ENCODE measurements around the gene IL1RAPL1.

IL1RAPL1 gene

DNA sequence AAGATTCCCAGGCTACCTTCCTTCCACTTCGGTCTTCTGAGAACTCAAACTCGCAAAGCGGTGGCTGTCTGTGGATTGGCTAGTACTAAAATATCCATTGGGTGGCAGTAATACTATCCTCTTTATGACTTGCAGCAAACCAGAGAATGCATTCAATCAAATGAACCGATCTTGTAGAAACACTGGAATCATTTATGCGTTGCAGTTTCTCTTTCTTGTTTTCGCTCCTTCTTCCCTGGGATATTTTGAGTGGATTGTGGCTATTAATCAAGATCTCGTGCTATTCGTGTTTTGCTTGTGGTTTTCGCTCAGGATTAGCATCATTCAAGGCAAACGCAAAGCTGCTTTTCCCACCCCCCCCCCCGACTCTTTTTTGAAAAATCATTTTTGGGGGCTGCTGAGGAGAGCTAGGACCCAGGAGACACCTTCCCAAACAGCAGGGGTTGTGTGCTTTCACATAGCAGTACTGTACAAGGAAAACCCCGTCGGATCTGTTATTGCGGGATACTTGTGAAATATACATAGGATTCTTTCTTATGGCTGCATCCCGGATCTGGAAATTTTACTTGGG is at the start of gene IL1RAPL1:
IL1RAPL1 (plus strand) TSS at position 466 of the 571 bp plus-strand sequence.
- DNase-seq = no peak

DNA sequence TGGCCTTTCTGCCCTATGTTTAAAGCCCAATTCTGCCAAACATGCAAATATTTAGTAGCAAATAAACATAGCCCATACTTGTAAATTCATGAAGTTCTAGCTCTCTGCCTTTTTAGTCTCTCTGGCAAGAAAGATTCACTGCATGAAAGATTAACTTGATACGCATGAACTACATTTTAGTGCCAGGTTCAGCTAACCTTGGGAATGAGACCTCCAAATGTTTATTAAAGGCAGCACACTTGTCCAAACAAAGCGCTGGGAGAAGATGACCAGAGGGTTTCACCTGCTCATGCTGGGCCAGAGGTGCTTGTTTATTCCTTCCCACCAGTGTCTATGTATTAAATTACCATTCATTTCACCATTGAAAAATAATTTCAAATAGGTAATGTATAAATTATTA is 44.5 kb upstream of the IL1RAPL1 start:
- DNase-seq = no peak

DNA sequence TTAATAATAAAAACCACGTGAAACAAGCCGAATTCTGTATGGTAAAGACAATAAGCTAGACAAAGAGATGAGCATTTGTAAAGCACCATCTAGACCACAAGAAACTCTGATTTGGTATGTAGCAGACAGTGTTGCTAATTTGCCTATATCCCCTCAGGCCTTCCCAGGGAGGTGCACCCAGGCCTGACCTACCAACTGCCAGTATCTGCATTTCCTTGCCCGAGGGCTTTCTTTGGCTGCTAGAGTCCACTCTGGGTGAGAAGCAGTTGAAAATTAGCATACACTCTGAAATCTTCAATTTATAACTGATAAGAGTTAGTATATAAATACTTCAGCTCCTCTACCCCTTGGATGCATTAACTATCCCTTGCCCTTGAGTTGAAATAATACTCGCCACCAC is 37.4 kb upstream of the IL1RAPL1 start:
- DNase-seq = no peak

- DNase-seq = no peak
Measured at GRCh38 chrX:28550331-28550872, 36.8 kb upstream of the IL1RAPL1 start.

DNA sequence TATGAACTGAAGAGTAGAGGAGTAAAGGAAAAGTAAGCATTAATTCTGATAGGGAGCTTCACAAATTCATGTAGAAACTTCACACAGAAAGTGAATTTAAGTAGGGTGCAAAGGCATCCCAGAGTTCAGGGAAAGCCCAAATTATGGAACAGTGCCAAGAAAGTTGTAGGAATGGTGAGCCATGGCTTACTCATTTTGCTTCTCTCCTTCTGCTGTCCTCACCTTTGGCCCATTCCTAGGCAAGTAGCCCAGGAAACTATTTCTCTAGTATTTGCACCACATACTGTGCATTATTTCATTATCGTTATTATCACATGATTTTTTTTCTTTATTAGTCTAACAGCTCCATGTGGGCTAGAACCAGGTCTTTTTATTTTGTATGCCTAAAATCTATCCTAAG is 34.9 kb upstream of the IL1RAPL1 start:
- no peak for DNase-seq

DNA sequence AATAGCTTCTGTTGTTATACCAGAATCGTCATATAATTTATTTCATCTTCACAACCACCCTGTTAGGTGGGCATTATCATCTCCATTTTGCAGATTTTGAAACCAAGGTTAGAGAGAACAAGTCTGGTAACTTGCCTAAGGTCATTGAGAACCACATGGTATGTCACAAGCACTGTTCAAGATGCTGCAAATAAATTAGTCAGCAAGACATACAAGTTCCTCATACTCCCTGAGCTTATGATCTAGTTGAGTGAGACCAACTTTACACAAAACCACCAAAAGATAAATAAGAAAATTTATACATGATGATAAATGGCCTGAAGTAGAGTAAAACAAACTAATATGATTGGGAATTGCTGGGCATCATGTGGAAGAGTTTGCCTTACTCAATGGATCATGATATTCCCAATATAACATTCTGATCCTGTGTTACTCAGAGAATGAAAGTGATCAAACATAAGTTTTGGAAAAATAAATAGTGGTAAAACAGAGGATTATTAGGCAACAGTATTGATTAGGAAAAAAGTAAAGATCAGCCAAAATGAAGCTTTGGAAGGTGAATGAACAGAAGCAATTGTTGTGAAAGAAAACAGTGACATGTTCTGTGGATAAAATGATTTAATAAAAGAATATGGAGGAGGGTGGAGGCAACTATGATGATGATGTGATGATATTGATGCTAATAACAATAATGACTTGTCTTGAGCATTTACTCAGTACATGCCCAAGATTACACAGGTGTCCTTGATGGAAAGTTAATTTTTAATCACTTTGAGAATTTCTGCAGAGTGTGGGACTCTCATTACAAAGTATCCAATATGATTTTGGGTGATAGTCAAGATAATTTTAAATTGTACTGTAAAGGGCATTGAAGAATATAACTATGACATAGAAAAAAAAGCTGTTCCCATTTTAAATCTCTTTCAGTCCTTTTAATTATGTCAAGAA is 34.1 kb upstream of the IL1RAPL1 start:
- DNase-seq = no peak

DNA sequence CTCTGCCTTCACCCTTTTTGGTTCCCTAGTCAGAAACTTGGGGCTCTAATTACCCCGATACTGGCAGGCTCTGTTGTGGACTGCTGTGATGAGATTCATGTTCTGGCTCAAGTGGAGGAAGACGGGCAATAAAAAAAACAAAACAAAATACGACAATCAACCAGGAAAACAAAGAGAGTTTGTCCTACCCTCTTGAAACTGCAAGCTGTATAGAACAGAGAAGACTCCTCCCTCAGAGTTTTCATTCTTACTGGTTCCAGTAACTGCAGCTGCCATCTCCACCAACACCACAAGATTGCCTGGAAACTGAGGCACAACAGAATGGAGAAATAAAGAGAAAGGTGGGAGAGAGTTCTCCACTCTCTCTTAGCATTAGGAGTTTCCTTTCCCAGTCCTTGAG is 11.1 kb upstream of the IL1RAPL1 start:
- DNase-seq = no peak

DNA sequence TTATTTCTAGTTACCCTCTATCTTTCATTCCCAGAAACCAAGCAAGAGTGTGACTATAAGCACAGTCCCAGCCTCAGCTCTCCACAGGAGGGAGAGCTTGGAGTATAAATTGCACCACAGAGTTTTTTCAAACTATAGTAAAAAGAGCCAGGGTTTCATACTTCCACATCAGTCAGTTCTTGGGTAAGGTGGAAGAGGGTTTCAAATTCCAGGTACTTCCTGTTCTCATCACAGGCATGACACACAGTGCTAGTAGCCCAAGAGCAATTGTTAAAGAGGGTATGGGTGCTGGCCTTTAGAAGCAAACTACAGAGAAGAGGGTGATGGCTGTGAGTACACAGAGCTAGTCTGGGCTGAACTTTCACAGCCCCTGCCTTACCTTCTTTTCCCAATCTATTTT is 5.7 kb upstream of the IL1RAPL1 start:
- no peak for DNase-seq

GRCh38 chrX:28582511-28582910 is 4.7 kb upstream of the IL1RAPL1 start:
- DNase-seq = no peak

GRCh38 chrX:28584025-28584424 is 3.2 kb upstream of the IL1RAPL1 start:
- DNase-seq = no peak

GRCh38 chrX:28585767-28586166 is 1.5 kb upstream of the IL1RAPL1 start:
- no peak for DNase-seq

GRCh38 chrX:28586286-28586685 is 960 bp upstream of the IL1RAPL1 start:
- DNase-seq = no peak

DNA sequence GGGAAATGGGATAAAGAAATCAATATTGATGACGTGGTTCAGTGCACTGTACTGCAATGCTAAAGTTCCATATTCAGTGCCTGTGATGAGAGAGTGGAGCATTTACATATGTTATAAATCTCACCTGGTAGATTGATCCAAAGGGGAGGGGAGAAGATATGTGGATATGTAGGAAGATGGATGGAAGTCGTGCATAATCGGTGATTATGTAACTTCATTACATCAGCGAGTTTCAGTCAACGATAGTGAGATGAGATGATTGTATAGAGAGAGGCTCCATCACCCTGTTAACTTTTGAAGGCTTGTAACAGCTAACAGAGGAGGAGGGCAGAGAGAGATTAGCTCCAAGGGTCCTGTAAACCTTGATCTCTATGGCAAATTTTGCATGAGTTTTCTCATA is 1.8 kb downstream of the IL1RAPL1 start:
- DNase-seq = no peak

- DNase-seq = no peak
Measured at GRCh38 chrX:28590396-28590795, 3.1 kb downstream of the IL1RAPL1 start.

- DNase-seq = no peak
Measured at GRCh38 chrX:28591542-28591941, 4.3 kb downstream of the IL1RAPL1 start.

GRCh38 chrX:28595346-28595745 is 8.1 kb downstream of the IL1RAPL1 start:
- DNase-seq = no peak

DNA sequence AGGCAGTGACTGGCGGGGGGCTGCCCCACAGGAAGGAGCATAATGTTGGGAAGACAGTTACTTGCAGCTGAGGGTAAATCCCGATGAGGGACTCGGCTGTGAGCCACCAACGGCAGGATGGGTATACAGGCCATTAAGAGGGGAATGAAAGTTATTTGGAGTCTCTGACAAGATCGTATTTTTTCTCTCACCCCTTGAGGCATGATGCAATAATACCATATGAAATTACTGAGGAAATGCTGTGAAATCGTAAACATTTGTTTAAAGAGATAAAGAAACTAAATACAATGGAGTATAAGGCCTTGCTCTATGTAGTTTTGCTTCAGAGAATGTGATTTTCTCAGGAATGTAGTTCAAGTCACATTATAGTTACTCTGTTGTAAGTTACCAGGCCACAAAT is 12.7 kb downstream of the IL1RAPL1 start:
- DNase-seq = no peak

- no peak for DNase-seq
Measured at GRCh38 chrX:28609003-28609402, 21.8 kb downstream of the IL1RAPL1 start.

DNA sequence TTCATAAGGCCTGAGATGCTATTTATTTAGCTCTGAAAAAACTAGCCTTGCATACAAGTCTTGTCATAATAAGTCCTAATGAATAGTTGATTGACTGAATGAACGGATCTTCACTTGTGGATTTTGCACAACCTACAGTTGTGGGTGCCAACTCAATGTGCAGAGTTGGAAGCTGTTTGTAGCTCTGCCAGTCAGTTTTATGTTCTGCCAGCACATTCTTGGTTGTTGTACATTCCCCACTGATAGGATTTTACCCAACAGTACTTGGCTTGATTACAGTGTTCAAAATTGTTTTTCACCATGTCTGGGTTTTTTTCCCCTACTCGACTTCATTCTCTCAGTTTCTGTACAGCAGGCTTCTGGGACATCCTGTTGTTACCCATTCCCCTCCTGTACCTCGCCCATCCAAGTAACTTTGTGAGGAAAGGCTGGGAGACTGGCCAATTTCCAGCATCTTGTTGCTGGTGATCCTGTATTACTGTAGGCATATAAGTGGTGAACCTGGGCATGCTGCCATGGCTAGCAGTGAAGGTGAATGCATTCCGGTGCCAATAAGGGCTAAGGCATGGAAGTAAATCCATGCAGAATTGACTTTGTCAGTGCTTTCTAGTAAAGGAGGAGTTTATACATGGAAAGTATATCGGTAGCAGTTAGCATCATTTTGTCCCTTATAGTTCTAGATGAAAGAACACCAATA is 22.8 kb downstream of the IL1RAPL1 start:
- no peak for DNase-seq

DNA sequence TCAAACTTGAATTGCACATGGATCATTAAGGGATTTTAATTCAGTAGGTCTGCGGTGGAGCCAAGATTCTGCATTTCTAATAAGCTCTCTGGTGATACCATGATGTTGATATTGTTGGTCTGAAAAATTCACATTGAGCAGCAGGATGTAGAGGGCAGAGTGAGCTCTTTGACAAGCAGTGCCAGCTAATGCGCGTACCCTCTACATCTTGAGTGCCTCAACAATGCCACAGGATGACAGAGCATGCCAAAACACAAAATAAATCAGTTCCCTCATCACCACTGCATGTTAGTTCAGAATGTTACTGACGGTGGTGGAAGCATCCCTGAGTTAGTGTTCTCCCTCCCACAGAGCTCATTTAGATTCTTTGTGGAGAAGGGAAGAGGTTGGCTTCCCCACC is 23.5 kb downstream of the IL1RAPL1 start:
- no peak for DNase-seq

DNA sequence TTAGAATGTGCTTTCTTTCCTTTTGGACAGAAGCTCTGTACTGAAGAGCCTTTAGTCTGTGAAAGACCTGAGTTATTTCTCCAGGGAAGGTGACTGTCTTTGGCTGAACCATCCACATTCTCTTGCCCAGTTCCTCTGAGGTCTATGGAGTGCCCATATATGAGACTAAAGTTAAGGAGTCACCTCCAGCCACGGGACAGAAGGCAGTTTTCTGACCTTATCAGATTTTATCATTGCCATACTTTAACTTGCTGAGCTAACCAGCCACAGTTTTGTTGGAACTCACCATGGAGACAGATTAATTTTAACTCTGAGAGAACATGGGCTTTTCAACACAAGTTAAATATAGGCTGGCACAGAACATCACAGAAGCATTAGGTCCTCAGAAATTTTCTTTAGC is 26.3 kb downstream of the IL1RAPL1 start:
- DNase-seq = no peak

DNA sequence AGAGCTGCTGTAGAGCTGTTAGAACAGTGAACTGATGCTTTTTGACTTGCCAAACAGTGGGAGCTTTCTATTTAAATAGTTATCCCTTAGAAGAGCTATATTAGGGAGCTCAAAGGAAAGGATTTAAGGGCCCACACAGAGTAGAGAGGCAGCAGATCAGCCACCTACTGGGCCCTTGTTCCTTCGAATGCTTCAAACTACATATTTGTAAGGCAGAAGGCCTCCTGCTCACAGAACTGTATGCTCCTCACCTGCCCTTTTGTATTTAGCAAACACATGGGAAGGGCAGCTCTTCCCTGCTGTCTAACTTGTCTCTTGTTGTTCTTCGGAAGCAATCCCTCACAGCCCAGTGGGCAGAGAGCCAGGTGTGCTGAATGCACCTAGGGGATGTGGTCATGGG is 38.0 kb downstream of the IL1RAPL1 start:
- no peak for DNase-seq

GRCh38 chrX:28626515-28626914 is 39.3 kb downstream of the IL1RAPL1 start:
- no peak for DNase-seq

DNA sequence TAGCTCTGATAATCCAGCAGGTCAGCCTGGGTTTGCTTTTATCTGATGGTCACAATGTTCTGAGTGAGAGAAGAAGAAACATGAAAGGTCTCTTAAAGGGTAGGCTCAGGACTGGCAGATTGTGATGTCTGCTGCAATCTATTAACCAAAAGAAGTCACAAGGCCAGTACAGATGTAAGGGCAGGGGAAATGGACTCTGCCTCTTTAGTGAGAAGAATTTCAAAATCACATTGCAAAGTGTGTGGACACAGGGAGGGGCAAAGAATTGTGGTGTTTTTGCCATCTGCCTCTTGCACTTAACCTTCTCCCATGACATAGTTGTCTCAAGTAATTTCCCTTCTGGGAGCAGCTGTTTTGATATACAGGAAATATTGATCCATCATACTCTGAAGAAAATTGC is 40.9 kb downstream of the IL1RAPL1 start:
- no peak for DNase-seq
